K562 (cell line): ENCODE measurements around the gene GNL3.

Experiments
- ERF ChIP-seq: fragments of 450-650 bp; formaldehyde crosslinking; IDR thresholded peaks from 2 replicates; pipeline ENCODE4 v1.4.0; 2020; ENCODE audit warnings: mild to moderate bottlenecking, mixed read lengths
- JUNB ChIP-seq: fragments of 450-650 bp; formaldehyde crosslinking; conservative IDR thresholded peaks from 2 replicates; pipeline ENCODE4 v1.4.0; 2020; ENCODE audit warnings: mild to moderate bottlenecking
- ZNF133 ChIP-seq: fragments of 250-450 bp; sonication (Bioruptor Pico); IDR thresholded peaks from 2 replicates; pipeline ENCODE4 v1.4.0; 2020; ENCODE audit warnings: mild to moderate bottlenecking
- ZNF644 ChIP-seq: fragments of 200-800 bp; sonication (Bioruptor generic); IDR thresholded peaks from 2 replicates; pipeline ENCODE4 v1.6.1; 2016; ENCODE audit warnings: low read depth, missing genetic modification characterization, missing compliant biosample characterization
- ZNF778 ChIP-seq: fragments of 450-650 bp; formaldehyde crosslinking; IDR thresholded peaks from 2 replicates; pipeline ENCODE4 v1.4.0; 2020; ENCODE audit warnings: mild to moderate bottlenecking, moderate library complexity

DNA sequence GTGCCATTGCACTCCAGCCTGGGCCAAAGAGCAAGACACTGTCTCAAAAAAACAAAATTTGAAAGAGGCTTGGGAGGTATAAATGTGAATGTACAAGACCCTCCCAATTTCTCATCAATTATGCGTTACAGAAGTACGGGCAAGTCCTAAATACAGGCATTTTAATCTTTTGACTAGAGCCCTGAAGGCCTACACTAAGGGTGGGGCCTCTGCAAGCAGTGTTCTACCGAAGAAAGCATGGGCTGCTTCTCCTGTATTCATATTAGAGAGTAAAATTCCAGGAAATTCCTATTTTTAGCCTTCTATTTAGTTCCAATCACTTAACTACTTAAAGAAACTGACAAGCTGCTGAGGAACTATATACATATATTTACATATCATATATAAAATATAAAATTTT is 25.8 kb upstream of the GNL3 start:
- TF ChIP-seq JUNB (CRISPR knock-in tag) (no peak), ZNF644 (tag) (no peak), ERF (CRISPR knock-in tag) (no peak), ZNF133 (CRISPR knock-in tag) (no peak), ZNF778 (CRISPR knock-in tag) (no peak)
